ENCODE data around the gene HSCB.

HSCB gene

GRCh38 chr22:28772633-28773460, 31.0 kb downstream of the HSCB start, which contains the start of gene CCDC117:
Gene CCDC117 (plus strand): TSS chr22:28772695. CDS start chr22:28772850, 155 bp downstream.
- peak within 1 kb of the TSS; percentile 94 for H3K27ac ChIP-seq (ENCODE audit: low read depth, low read length)
- H3K4me1 ChIP-seq (ENCODE audit: control insufficient read depth, low read depth, low read length), result peaks cover 3% of the 10 kb centered on the region
- peak within 1 kb of the TSS; percentile 89 for H3K9ac ChIP-seq (ENCODE audit: low read length)
- no peaks in the 10 kb centered on the region for H3K27me3 ChIP-seq (ENCODE audit: insufficient read depth, low read length, poor library complexity)
- H3K18ac ChIP-seq (ENCODE audit: low read length), result peak within 1 kb of the TSS; percentile 97
- peaks cover 2% of the 10 kb centered on the region for H3K79me1 ChIP-seq (ENCODE audit: low read length)
- H2BK5ac ChIP-seq (ENCODE audit: low read length), result no peak within 1 kb of the TSS
- no CpG with 5 or more reads among the region's 92 CpGs for WGBS (ENCODE audit: extremely low coverage, insufficient coverage, low lambda C conversion rate)
- H2AK5ac ChIP-seq (ENCODE audit: low read length), result no peak within 1 kb of the TSS
- no peak within 1 kb of the TSS for H2BK15ac ChIP-seq (replicated peaks; ENCODE audit: low read depth)
- DNase-seq, result peak; percentile 99
- H3K23ac ChIP-seq (ENCODE audit: low read length), result no peak within 1 kb of the TSS
- H3K79me2 ChIP-seq (ENCODE audit: control insufficient read depth, insufficient read depth, low read length), result peaks cover 9% of the 10 kb centered on the region
- H4K8ac ChIP-seq (ENCODE audit: low read depth, low read length), result peak within 1 kb of the TSS; percentile 60
- H4K5ac ChIP-seq (ENCODE audit: low read length), result no peak within 1 kb of the TSS
- H2BK120ac ChIP-seq (ENCODE audit: low read depth, low read length), result peak within 1 kb of the TSS; percentile 33
- peak within 1 kb of the TSS; percentile 97 for H3K4ac ChIP-seq (ENCODE audit: low read depth, low read length)
- H3K36me3 ChIP-seq (ENCODE audit: control insufficient read depth, insufficient read depth, low read length), result no peaks in the 10 kb centered on the region
- H3K56ac ChIP-seq (ENCODE audit: low read length), result peak within 1 kb of the TSS; percentile 83
- H3K4me2 ChIP-seq (ENCODE audit: low read length), result peak within 1 kb of the TSS; percentile 91
- peak within 1 kb of the TSS; percentile 85 for H3K4me3 ChIP-seq (ENCODE audit: low read length)

- no peak overlapping the region for H2BK120ac ChIP-seq (ENCODE audit: low read depth, low read length)
- peaks cover 2% of the 10 kb centered on the region for H3K79me1 ChIP-seq (ENCODE audit: low read length)
- H3K4ac ChIP-seq (ENCODE audit: low read depth, low read length), result no peak overlapping the region
- no peak overlapping the region for H2BK15ac ChIP-seq (replicated peaks; ENCODE audit: low read depth)
- no peak overlapping the region for H3K27ac ChIP-seq (ENCODE audit: low read depth, low read length)
- H2BK5ac ChIP-seq (ENCODE audit: low read length), result no peak overlapping the region
- peak overlapping the region; percentile 89 for H3K9ac ChIP-seq (ENCODE audit: low read length)
- H4K8ac ChIP-seq (ENCODE audit: low read depth, low read length), result no peak overlapping the region
- H3K79me2 ChIP-seq (ENCODE audit: control insufficient read depth, insufficient read depth, low read length), result peaks cover 10% of the 10 kb centered on the region
- no peak for DNase-seq
- H3K36me3 ChIP-seq (ENCODE audit: control insufficient read depth, insufficient read depth, low read length), result no peaks in the 10 kb centered on the region
- H3K4me1 ChIP-seq (ENCODE audit: control insufficient read depth, low read depth, low read length), result peaks cover 3% of the 10 kb centered on the region
- peak overlapping the region; percentile 85 for H3K4me3 ChIP-seq (ENCODE audit: low read length)
- H3K27me3 ChIP-seq (ENCODE audit: insufficient read depth, low read length, poor library complexity), result no peaks in the 10 kb centered on the region
- no peak overlapping the region for H2AK5ac ChIP-seq (ENCODE audit: low read length)
- peak overlapping the region; percentile 83 for H3K56ac ChIP-seq (ENCODE audit: low read length)
- peak overlapping the region; percentile 91 for H3K4me2 ChIP-seq (ENCODE audit: low read length)
- H3K23ac ChIP-seq (ENCODE audit: low read length), result no peak overlapping the region
- WGBS (ENCODE audit: extremely low coverage, insufficient coverage, low lambda C conversion rate), result no CpG with 5 or more reads among the region's 10 CpGs
- H3K18ac ChIP-seq (ENCODE audit: low read length), result peak overlapping the region; percentile 97
- no peak overlapping the region for H4K5ac ChIP-seq (ENCODE audit: low read length)
Observed at GRCh38 chr22:28773461-28773867, 31.6 kb downstream of the HSCB start.

GRCh38 chr22:28774378-28774777, 32.5 kb downstream of the HSCB start:
- Histone ChIP-seq H4K5ac (ENCODE audit: low read length) (no peak overlapping the region), H3K36me3 (ENCODE audit: control insufficient read depth, insufficient read depth, low read length) (no peaks in the 10 kb centered on the region), H3K79me2 (ENCODE audit: control insufficient read depth, insufficient read depth, low read length) (peaks cover 10% of the 10 kb centered on the region), H4K8ac (ENCODE audit: low read depth, low read length) (no peak overlapping the region), H3K27me3 (ENCODE audit: insufficient read depth, low read length, poor library complexity) (no peaks in the 10 kb centered on the region), H3K56ac (ENCODE audit: low read length) (no peak overlapping the region), H2BK120ac (ENCODE audit: low read depth, low read length) (no peak overlapping the region), H3K23ac (ENCODE audit: low read length) (no peak overlapping the region), H3K4me1 (ENCODE audit: control insufficient read depth, low read depth, low read length) (peaks cover 3% of the 10 kb centered on the region), H3K4me3 (ENCODE audit: low read length) (no peak overlapping the region), H2BK5ac (ENCODE audit: low read length) (no peak overlapping the region), H2AK5ac (ENCODE audit: low read length) (no peak overlapping the region), H2BK15ac (replicated peaks; ENCODE audit: low read depth) (no peak overlapping the region), H3K9ac (ENCODE audit: low read length) (no peak overlapping the region), H3K4me2 (ENCODE audit: low read length) (no peak overlapping the region), H3K18ac (ENCODE audit: low read length) (no peak overlapping the region), H3K27ac (ENCODE audit: low read depth, low read length) (no peak overlapping the region), H3K79me1 (ENCODE audit: low read length) (peaks cover 2% of the 10 kb centered on the region), H3K4ac (ENCODE audit: low read depth, low read length) (no peak overlapping the region)
- WGBS (ENCODE audit: extremely low coverage, insufficient coverage, low lambda C conversion rate), result no CpG with 5 or more reads among the region's 1 CpG
- DNase-seq, result no peak

DNA sequence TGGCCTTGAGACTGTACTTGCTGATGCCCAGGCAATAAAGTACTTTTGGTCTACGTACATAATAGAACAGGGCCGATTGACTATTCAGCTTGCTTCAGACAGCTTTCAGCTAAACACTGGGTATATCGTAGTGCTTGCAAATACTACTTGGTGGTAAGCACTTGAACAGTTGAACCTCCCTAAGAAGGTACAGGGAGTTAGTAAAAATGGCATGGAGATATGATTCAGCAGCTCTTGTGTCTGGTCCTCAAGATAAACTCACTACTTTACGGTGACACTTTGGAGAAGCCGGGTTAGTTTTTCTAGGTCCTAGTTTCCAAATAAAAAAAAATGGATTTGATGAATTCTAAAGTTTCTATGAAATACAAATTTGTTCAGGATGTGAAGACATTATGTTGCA, 38.0 kb downstream of the HSCB start:
- Histone ChIP-seq H2BK5ac (ENCODE audit: low read length) (no peak overlapping the region), H3K23ac (ENCODE audit: low read length) (no peak overlapping the region), H3K56ac (ENCODE audit: low read length) (no peak overlapping the region), H3K4me1 (ENCODE audit: control insufficient read depth, low read depth, low read length) (no peaks in the 10 kb centered on the region), H4K5ac (ENCODE audit: low read length) (no peak overlapping the region), H2AK5ac (ENCODE audit: low read length) (no peak overlapping the region), H3K18ac (ENCODE audit: low read length) (no peak overlapping the region), H3K27ac (ENCODE audit: low read depth, low read length) (no peak overlapping the region), H3K4me2 (ENCODE audit: low read length) (no peak overlapping the region), H2BK120ac (ENCODE audit: low read depth, low read length) (no peak overlapping the region), H3K36me3 (ENCODE audit: control insufficient read depth, insufficient read depth, low read length) (peaks cover 8% of the 10 kb centered on the region), H4K8ac (ENCODE audit: low read depth, low read length) (no peak overlapping the region), H2BK15ac (replicated peaks; ENCODE audit: low read depth) (no peak overlapping the region), H3K4ac (ENCODE audit: low read depth, low read length) (no peak overlapping the region), H3K27me3 (ENCODE audit: insufficient read depth, low read length, poor library complexity) (no peaks in the 10 kb centered on the region), H3K9ac (ENCODE audit: low read length) (no peak overlapping the region), H3K4me3 (ENCODE audit: low read length) (no peak overlapping the region), H3K79me2 (ENCODE audit: control insufficient read depth, insufficient read depth, low read length) (peaks cover 9% of the 10 kb centered on the region), H3K79me1 (ENCODE audit: low read length) (peaks cover 2% of the 10 kb centered on the region)
- DNase-seq, result no peak
- no CpG with 5 or more reads among the region's 5 CpGs for WGBS (ENCODE audit: extremely low coverage, insufficient coverage, low lambda C conversion rate)

GRCh38 chr22:28780296-28780695, 38.5 kb downstream of the HSCB start:
- Histone ChIP-seq H2BK120ac (ENCODE audit: low read depth, low read length) (no peak overlapping the region), H3K4ac (ENCODE audit: low read depth, low read length) (no peak overlapping the region), H3K4me3 (ENCODE audit: low read length) (no peak overlapping the region), H3K18ac (ENCODE audit: low read length) (no peak overlapping the region), H3K56ac (ENCODE audit: low read length) (no peak overlapping the region), H3K79me2 (ENCODE audit: control insufficient read depth, insufficient read depth, low read length) (peaks cover 9% of the 10 kb centered on the region), H4K5ac (ENCODE audit: low read length) (no peak overlapping the region), H2BK5ac (ENCODE audit: low read length) (no peak overlapping the region), H3K79me1 (ENCODE audit: low read length) (peaks cover 2% of the 10 kb centered on the region), H3K9ac (ENCODE audit: low read length) (no peak overlapping the region), H4K8ac (ENCODE audit: low read depth, low read length) (no peak overlapping the region), H2BK15ac (replicated peaks; ENCODE audit: low read depth) (no peak overlapping the region), H2AK5ac (ENCODE audit: low read length) (no peak overlapping the region), H3K4me1 (ENCODE audit: control insufficient read depth, low read depth, low read length) (no peaks in the 10 kb centered on the region), H3K36me3 (ENCODE audit: control insufficient read depth, insufficient read depth, low read length) (peaks cover 8% of the 10 kb centered on the region), H3K4me2 (ENCODE audit: low read length) (no peak overlapping the region), H3K23ac (ENCODE audit: low read length) (no peak overlapping the region), H3K27ac (ENCODE audit: low read depth, low read length) (no peak overlapping the region), H3K27me3 (ENCODE audit: insufficient read depth, low read length, poor library complexity) (no peaks in the 10 kb centered on the region)
- no CpG with 5 or more reads among the region's 1 CpG for WGBS (ENCODE audit: extremely low coverage, insufficient coverage, low lambda C conversion rate)
- no peak for DNase-seq

Data from mesendoderm (in vitro differentiated cells).